ENCODE results near the gene EFNA5.
"Not testable (repeated sequence)": the region's sequence is repeated elsewhere in the genome, so short reads cannot be mapped to it uniquely, and the experiment has no call there.

EFNA5 gene

GRCh38 chr5:107519900-107520354 is 150.8 kb downstream of the EFNA5 start:
- DNase-seq (ENCODE audit: low read depth in 2 of 2), result no peak

- DNase-seq (ENCODE audit: low read depth in 2 of 2), result no peak
Measured at GRCh38 chr5:107518616-107519015, 152.1 kb downstream of the EFNA5 start.

- DNase-seq (ENCODE audit: low read depth in 2 of 2), result no peak
Measured at GRCh38 chr5:107518190-107518589, 152.5 kb downstream of the EFNA5 start.

- DNase-seq (ENCODE audit: low read depth in 2 of 2), result no peak
Measured at GRCh38 chr5:107517185-107518033, 153.3 kb downstream of the EFNA5 start.

DNA sequence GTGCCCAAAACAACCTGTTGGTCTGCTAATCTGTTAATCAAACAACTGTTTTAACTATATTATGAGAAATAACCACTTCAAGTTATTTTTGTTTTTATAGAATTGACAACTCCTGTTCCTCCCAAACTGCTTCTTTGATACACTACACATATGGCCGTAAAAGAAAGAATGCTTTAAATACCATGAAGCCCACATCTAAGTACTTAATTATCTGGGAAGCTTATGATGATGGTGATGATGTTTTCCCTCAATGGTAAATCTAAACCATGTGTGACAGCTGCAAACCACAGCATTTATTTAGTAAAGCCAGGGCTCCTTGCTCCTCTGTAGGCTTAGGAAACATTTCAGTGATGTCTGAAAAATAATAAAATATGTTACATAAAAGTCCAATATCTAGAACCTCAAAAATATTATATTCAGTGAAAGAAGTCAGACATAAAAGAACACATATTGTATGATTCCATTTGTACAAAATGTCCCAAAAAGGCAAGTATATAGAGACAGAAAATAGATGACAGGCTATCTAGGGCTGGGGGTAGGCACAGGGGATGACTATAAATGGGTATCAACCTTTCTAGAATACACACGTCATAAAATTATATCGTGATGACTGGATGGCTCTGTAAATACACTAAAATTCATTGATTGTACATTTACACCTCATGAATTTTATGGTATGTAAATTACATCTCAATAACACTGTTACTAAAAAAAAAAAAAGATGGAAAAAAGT is 154.1 kb downstream of the EFNA5 start:
- DNase-seq (ENCODE audit: low read depth in 2 of 2), result peak; percentile 79 to 80

DNA sequence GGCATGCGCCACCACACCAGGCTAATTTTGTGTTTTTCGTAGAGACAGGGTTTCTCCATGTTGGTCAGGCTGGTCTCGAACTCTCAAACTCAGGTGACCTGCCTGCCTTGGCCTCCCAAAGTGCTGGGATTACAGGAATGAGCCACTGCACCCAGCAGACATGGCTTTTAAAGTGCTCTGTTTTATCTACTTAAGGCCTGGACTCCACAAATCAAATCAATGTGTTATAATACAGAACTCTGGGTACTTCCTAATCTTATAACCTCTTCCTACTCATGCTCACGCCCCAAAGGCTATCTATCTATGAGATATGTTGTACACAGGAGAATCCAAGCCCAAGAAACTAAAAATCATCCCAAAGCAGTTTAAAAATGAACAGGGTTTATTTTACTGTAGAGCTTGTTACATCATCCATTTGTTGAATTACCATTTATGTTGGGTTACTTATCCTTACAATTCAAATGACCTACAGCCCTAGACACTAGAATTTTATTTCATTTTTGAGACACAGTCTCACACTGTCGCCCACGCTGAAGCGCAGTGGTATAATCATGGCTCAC is 155.1 kb downstream of the EFNA5 start:
- DNase-seq (ENCODE audit: low read depth in 2 of 2), result no peak

- no peak for DNase-seq (ENCODE audit: low read depth in 2 of 2)
Measured at GRCh38 chr5:107514305-107514704, 156.4 kb downstream of the EFNA5 start.

DNA sequence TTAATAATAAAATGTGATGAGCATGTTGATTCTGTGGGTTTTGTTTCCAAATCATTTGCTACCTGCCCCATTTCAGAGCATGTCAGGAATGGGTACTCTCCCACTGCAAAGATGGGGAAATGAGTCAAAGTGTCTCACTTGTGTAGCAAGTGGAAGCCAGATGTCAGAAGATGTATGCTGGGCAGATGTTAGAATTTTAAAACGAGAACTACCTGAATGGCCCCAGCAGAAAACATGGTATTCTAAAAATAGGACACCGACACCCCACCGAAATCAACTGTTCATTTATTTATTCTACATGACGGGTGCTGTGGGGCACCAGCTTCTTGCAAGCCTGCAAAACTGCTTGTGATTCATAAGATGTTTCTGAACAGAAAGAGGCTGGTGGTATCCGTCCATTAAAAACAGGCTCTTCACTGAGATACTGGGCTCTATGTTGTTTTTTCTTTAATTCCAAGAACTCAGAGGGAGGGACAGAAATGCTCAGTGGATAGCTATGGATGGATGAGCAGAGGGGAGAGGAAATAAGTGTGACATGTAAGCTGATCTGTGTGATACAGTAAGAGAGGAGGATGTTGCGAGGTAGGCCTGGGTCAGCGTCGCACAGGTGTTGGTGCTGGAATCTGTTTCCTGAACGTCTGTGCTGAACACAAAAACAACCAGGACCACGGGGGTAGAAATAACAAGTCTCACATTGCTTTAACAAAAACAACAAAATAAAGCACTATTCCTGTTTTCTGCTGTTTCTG is 157.2 kb downstream of the EFNA5 start:
- DNase-seq (ENCODE audit: low read depth in 2 of 2), result no peak

GRCh38 chr5:107512029-107512428 is 158.7 kb downstream of the EFNA5 start:
- DNase-seq (ENCODE audit: low read depth in 2 of 2), result no peak

DNA sequence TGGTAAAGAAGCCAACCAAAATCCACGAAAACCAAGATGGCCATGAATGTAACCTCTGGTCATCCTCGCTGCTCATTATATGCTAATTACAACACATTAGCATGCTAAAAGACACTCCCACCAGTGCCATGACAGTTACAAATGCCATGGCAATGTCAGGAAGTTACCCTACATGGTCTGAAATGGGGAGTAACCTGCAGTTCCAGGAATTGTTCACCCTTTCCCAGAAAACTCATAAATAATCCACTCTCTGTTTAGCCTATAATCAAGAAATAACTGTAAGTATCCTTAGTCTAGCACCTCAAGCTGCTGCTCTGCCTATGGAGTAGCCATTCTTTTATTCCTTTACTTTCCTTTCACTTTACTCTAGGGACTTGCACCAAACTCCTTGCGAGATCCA is 160.6 kb downstream of the EFNA5 start:
- DNase-seq (ENCODE audit: low read depth in 2 of 2), result no peak

DNA sequence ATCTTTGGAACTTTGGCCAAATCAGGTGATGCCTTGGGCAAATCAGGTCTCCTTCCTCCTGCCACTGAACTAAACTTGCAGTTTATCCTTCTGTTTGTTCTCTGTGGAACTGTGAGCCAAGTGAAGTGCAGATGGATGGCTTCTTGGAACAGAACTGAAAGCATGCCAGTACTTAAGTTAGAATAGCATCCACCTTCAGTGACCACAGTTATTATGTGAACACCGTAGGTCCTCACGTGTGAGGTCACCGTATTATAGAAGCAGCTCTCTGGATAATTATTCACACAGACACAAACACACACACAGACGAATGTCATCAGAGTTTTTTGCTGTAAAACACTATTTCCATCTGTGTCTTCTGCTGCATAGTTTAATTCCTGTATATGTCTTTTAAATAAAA is 162.6 kb downstream of the EFNA5 start:
- no peak for DNase-seq (ENCODE audit: low read depth in 2 of 2)

DNA sequence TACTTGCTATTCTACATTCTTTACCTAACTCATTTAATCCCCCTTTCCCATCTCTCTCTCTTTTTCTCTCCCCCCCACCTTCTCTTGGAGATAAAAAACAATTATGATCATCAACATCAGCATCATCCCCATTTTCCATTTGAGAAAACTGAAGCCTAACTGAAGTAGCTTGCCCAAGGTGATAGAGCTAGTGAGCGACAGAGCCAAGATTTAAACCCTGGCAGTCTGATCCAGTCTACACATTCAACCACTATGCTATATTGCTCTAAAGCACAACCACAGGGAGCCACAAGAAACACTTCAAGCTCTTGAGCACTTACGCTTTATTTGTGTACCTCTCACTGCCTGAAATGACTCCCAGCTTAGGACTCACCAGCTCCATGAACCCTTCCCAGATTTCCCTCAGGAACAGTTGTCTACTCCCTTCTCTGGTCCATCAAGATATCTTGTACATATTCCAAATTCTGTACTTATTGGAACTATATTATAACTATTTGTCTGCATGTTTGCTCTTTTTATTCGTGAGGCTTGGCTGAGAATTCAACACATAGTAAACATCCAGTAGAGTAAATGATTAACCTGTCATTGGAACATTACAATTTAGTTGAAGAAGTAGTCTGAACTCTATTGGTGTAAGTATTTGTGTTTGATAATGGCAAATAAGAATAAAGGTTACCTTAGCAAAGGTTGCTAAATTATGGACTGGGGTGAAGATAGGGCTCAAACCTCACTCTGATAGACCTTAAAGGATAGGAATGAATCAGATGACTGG is 164.8 kb downstream of the EFNA5 start:
- no peak for DNase-seq (ENCODE audit: low read depth in 2 of 2)

DNA sequence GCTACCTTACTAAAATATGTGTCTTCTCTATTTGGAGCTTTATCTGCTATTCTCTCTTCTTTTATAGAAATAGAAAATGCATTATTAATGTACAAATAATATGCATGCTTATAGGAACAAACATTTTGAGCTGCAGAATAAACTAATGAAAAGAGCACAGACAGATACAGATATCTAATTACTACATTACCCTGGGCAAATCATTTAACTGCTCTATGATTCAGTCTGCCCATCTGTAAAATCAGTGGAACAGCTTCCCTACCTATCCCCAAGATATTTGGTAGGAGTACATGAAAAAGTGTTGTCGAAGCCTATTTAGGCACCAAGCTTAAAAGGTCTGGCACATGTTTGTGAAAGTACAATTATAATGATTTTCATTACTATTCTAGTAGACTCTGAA is 166.3 kb downstream of the EFNA5 start:
- DNase-seq (ENCODE audit: low read depth in 2 of 2), result no peak

DNA sequence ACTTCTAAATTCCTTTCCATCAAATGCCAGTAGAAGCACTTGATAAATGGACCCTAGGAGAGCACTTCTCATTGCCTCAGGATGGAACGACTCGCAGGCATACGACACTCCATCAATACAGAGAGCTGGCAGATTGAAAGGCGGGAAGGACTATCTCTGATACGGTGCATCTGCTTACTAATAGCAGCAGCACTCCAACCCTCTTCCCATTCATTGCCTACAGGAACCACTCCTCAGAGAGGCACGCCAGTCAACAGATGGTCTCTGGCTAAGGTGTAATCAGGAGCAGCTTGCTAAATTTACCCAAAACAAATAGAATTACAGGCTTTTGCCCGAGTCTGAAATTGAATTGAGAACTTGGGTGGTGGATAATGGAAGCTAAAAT is 168.1 kb downstream of the EFNA5 start:
- no peak for DNase-seq (ENCODE audit: low read depth in 2 of 2)

DNA sequence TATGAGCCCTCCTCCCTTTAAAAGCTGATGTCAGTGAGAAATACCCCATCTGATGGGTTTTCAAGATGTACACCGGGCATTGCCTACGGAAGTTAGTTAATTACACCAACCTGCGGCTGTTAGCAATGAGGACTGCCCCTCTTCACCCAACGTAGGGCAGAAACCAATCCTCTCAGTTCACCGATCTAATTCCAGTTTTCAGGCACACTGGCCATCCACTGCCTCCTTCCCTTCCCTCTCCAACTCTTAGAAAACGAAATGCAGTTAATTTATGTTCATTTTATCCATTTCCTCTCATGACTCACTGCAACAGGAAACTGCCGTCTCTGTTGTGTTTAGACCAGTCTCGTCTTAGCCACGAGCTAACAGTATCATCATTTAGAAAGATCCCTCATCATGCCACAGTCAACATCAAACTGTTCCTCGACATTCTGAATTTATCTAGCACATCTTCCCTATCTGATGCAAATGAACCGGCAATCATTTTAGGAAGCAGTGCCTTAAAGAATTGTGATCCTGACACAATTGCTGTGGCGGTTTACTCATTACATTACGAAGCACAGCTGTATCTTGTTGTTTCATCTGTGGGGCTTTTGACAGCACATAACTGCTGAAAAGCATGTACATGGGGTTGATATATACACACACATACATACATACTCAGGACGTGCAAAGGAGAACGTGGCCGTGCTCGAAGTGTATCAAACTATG is 168.6 kb downstream of the EFNA5 start:
- peak in 1 of 2 experiments; percentile 22 for DNase-seq (ENCODE audit: low read depth in 2 of 2)

- no peak for DNase-seq (ENCODE audit: low read depth in 2 of 2)
Measured at GRCh38 chr5:107500840-107501239, 169.9 kb downstream of the EFNA5 start.

- no peak for DNase-seq (ENCODE audit: low read depth in 2 of 2)
Measured at GRCh38 chr5:107500347-107500746, 170.4 kb downstream of the EFNA5 start.

DNA sequence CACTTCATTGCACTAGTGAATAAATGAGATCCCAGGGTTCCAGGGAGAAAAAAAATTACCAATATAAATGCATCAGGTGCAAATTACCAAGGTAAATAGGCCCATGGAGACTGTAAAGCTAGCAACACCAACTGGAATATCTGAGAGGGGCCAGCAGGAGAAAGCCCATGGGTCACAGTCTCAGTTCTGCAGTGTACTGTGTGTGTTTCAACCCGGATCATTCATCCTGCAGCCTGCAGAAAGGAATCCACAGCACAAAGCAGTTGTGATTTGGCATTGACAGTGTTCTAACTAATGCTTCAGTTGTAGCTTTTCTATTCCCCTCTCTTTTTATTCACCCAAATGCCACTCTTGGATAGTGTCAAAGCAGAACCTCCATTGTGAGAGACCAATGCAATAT is 171.0 kb downstream of the EFNA5 start:
- DNase-seq (ENCODE audit: low read depth in 2 of 2), result no peak

DNA sequence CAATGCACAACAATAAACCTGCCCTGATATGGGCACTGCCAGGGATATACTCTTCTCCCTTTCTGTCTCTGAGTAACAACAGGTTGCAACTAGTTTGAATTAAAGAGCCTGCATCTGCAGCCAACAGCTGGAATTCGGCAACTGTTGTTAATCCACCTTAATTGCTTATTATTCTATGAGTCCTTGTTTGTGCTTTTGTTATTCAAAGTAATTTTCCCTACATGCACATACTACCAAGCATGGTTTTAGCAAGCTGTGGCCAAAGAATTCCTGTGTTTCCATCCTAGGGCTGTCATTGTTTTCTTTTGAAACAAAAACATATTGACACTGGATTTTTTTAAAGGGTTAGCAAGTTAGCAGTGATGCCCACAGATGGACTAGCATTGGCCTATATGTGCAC is 171.5 kb downstream of the EFNA5 start:
- DNase-seq (ENCODE audit: low read depth in 2 of 2), result no peak

GRCh38 chr5:107496466-107496865 is 174.3 kb downstream of the EFNA5 start:
- no peak for DNase-seq (ENCODE audit: low read depth in 2 of 2)

- DNase-seq (ENCODE audit: low read depth in 2 of 2), result not testable (repeated sequence)
Measured at GRCh38 chr5:107494129-107494528, 176.6 kb downstream of the EFNA5 start.

Measured in fibroblast of skin of left quadriceps (primary cell).